HL-60 (cell line): Measurements from ENCODE around the gene COL24A1.

ENCODE experiments used
- POLR2AphosphoS5 ChIP-seq: IDR thresholded peaks from 2 replicates; pipeline ENCODE4 v1.6.1; 2012; ENCODE audit warnings: low read depth
- SPI1 ChIP-seq: IDR thresholded peaks from 2 replicates; pipeline ENCODE4 v1.6.1; 2012; ENCODE audit warnings: low read depth, mild to moderate bottlenecking, borderline replicate concordance
- TF ChIP-seq, protein P1 (sequence below): IDR thresholded peaks from one replicate; pipeline ENCODE4 v1.5.1; 2011; ENCODE audit warnings: low read length, control low read depth, inconsistent platforms; ENCODE audit not compliant: insufficient read depth

DNA sequence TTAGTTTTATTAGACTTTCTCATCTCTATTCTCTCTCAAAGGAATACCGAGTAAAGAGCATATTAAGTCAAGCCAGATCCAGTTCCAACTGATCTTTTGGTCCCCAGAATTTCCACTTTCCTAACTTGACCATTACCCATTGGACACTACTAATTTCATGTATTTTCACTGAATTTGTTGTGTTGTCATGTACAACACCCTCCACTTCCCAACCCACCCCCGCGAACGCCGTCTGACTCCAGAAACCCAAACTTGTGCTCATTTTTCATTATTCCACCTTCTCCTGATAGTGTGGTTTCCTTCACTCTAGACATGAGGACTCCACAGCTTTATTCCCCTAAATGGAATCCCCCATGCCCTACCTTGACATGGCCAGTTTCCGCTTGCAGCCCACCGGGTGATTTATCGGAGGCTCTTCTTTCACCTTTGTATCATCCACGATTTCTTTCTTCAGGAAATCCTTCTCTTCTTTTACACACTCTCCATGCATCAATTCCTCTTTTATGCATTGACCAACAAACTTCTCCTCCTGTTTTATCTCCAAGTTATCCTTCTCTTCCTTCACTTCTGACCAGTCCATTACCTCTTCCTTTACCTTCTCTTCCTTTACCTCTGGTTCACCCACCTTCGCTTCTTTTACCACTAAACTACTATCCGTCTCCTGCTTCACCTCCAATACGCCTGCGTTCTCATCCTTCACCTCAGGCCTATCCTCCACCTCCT is 449.1 kb downstream of the COL24A1 start:
- no peak for TF ChIP-seq POLR2AphosphoS5
- TF ChIP-seq, protein P1, sequence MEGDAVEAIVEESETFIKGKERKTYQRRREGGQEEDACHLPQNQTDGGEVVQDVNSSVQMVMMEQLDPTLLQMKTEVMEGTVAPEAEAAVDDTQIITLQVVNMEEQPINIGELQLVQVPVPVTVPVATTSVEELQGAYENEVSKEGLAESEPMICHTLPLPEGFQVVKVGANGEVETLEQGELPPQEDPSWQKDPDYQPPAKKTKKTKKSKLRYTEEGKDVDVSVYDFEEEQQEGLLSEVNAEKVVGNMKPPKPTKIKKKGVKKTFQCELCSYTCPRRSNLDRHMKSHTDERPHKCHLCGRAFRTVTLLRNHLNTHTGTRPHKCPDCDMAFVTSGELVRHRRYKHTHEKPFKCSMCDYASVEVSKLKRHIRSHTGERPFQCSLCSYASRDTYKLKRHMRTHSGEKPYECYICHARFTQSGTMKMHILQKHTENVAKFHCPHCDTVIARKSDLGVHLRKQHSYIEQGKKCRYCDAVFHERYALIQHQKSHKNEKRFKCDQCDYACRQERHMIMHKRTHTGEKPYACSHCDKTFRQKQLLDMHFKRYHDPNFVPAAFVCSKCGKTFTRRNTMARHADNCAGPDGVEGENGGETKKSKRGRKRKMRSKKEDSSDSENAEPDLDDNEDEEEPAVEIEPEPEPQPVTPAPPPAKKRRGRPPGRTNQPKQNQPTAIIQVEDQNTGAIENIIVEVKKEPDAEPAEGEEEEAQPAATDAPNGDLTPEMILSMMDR = no peak
- no peak for TF ChIP-seq SPI1
